Stimulated activated CD4-positive, alpha-beta T cell treated with anti-CD3 and anti-CD28 coated beads, Interleukin-2, amount 100 ng/mL, for 4 hours (primary cell): ENCODE data around the gene SPHK1.

Experiments
- DNase-seq: peaks from one replicate; pipeline ENCODE4 v3.0.0-alpha.2; 2020; ENCODE audit warnings: low read depth

SPHK1 gene

GRCh38 chr17:76407509-76407908 lies 23.1 kb downstream of the SPHK1 start:
- DNase-seq: no peak

- peak; percentile 42 for DNase-seq
Observed at GRCh38 chr17:76408037-76408849, 23.8 kb downstream of the SPHK1 start.

GRCh38 chr17:76410328-76410965 lies 26.0 kb downstream of the SPHK1 start:
- no peak for DNase-seq

- no peak for DNase-seq
Observed at GRCh38 chr17:76411247-76411646, 26.8 kb downstream of the SPHK1 start.

- DNase-seq: no peak
Observed at GRCh38 chr17:76414334-76415295, 30.2 kb downstream of the SPHK1 start.

GRCh38 chr17:76415786-76416185 lies 31.4 kb downstream of the SPHK1 start:
- DNase-seq: no peak

GRCh38 chr17:76416457-76416856 lies 32.0 kb downstream of the SPHK1 start:
- DNase-seq: no peak

- DNase-seq: no peak
Observed at GRCh38 chr17:76416899-76417298, 32.5 kb downstream of the SPHK1 start.

GRCh38 chr17:76417499-76418143 lies 33.2 kb downstream of the SPHK1 start:
- DNase-seq: no peak

- DNase-seq: no peak
Observed at GRCh38 chr17:76419576-76420260, 35.3 kb downstream of the SPHK1 start.

- DNase-seq: no peak
Observed at GRCh38 chr17:76420356-76421043, 36.1 kb downstream of the SPHK1 start.

- DNase-seq: no peak
Observed at GRCh38 chr17:76421044-76421407, 36.6 kb downstream of the SPHK1 start.

GRCh38 chr17:76422406-76422805 lies 38.0 kb downstream of the SPHK1 start:
- no peak for DNase-seq

- no peak for DNase-seq
Observed at GRCh38 chr17:76422860-76423259, 38.5 kb downstream of the SPHK1 start.

- no peak for DNase-seq
Observed at GRCh38 chr17:76426853-76427252, 42.4 kb downstream of the SPHK1 start.

- no peak for DNase-seq
Observed at GRCh38 chr17:76427501-76428231, 43.3 kb downstream of the SPHK1 start.

- no peak for DNase-seq
Observed at GRCh38 chr17:76428511-76428910, 44.1 kb downstream of the SPHK1 start.

- no peak for DNase-seq
Observed at GRCh38 chr17:76431509-76431908, 47.1 kb downstream of the SPHK1 start.

- no peak for DNase-seq
Observed at GRCh38 chr17:76432004-76432403, 47.6 kb downstream of the SPHK1 start.

- no peak for DNase-seq
Observed at GRCh38 chr17:76432712-76433336, 48.4 kb downstream of the SPHK1 start.
